Endothelial cell of umbilical vein (primary cell): ENCODE results near the gene RCVRN. TPM values are rescaled to one million over a fixed set of nuclear protein-coding genes. Genes with fewer than 3 reads are reported as not detected.

Experiments
- BruUV-seq: library from RNA; stranded (reverse); fragments of 400-500 nt; replicated peaks from 2 replicates; lab custom pipeline; 2021; lab: Mats Ljungman, UMichigan
- CTCF ChIA-PET: fragments of 300-600, 350-600 bp; sonication (Branson Sonifier 250); formaldehyde crosslinking; loops from one replicate; lab custom pipeline; 2021; ENCODE audit warnings: antibody characterized with exemption, inconsistent platforms; lab: Charles Lee
- POLR2A ChIA-PET: fragments of 300-600, 350-600 bp; sonication (Branson Sonifier 250); formaldehyde crosslinking; loops from one replicate; lab custom pipeline; 2021; ENCODE audit warnings: antibody characterized with exemption, inconsistent platforms; lab: Charles Lee
- DNase-seq: peaks from one replicate; pipeline ENCODE4 v3.0.0-alpha.2; 2011; ENCODE audit warnings: low read depth, low spot score
- FAIRE-seq: peaks from 2 replicates; lab custom pipeline; 2011; peaks lifted over from hg19 to GRCh38; lab: Jason Lieb, UNC
- H2AFZ ChIP-seq: 2 replicates; pipeline ENCODE4 v1.6.0; 2012; ENCODE audit warnings: low read depth, low read length, control low read depth, inconsistent platforms
- H3K27ac ChIP-seq: 2 replicates; pipeline ENCODE4 v1.5.1; 2011; ENCODE audit warnings: low read depth, mild to moderate bottlenecking, control low read depth, low read length, moderate library complexity; ENCODE audit not compliant: insufficient read depth
- H3K27me3 ChIP-seq, 2 experiments: 2 replicates each; pipeline versions ENCODE4 v1.6.0 to v1.6.1; 2011; ENCODE audit warnings: low read length in 2 of 2, mixed read lengths in 1 of 2; ENCODE audit not compliant: control insufficient read depth in 2 of 2, insufficient read depth in 2 of 2
- H3K36me3 ChIP-seq, 2 experiments: 2 replicates in 1 of 2; 3 replicates in 1 of 2; pipeline ENCODE4 v1.5.1; 2011; ENCODE audit warnings: low read length in 2 of 2, mild to moderate bottlenecking in 1 of 2, moderate library complexity in 1 of 2; ENCODE audit not compliant: control insufficient read depth in 2 of 2, insufficient read depth in 2 of 2; ENCODE audit errors: extremely low read depth in 1 of 2
- H3K4me1 ChIP-seq: 3 replicates; pipeline ENCODE4 v1.5.1; 2011; ENCODE audit warnings: mild to moderate bottlenecking, low read length; ENCODE audit not compliant: control insufficient read depth, insufficient read depth; ENCODE audit errors: extremely low read depth
- H3K4me2 ChIP-seq: 2 replicates; pipeline ENCODE4 v1.6.1; 2011; ENCODE audit warnings: low read length, control low read depth, mixed read lengths; ENCODE audit not compliant: insufficient read depth
- H3K4me3 ChIP-seq, 3 experiments: fragments of 200-600 bp in 1 of 3; sonication (generic), shearing (Covaris generic) in 1 of 3; replicated peaks in 1 of 3; 2 replicates each; pipeline ENCODE4 v1.5.1; 2011 to 2016; ENCODE audit warnings: control low read depth in 3 of 3, low read length in 3 of 3, mild to moderate bottlenecking in 2 of 3, inconsistent platforms in 1 of 3, low read depth in 1 of 3, moderate library complexity in 1 of 3; ENCODE audit not compliant: insufficient read depth in 1 of 3
- H3K79me2 ChIP-seq: 2 replicates; pipeline ENCODE4 v1.6.0; 2012; ENCODE audit warnings: low read length, inconsistent platforms; ENCODE audit not compliant: control insufficient read depth, insufficient read depth
- H3K9ac ChIP-seq: replicated peaks from 2 replicates; pipeline ENCODE3; 2011; ENCODE audit warnings: low read length, control low read depth; ENCODE audit not compliant: insufficient read depth; ENCODE audit errors: extremely low read depth
- H3K9me1 ChIP-seq: replicated peaks from 3 replicates; pipeline ENCODE4 v1.6.0; 2011; ENCODE audit warnings: mild to moderate bottlenecking, low read length; ENCODE audit not compliant: control insufficient read depth, insufficient read depth; ENCODE audit errors: extremely low read depth
- H3K9me3 ChIP-seq: replicated peaks from 2 replicates; pipeline ENCODE4 v1.5.1; 2012; ENCODE audit warnings: low read length, inconsistent platforms; ENCODE audit not compliant: control insufficient read depth, insufficient read depth
- H4K20me1 ChIP-seq: replicated peaks from 2 replicates; pipeline ENCODE3; 2011; ENCODE audit warnings: mild to moderate bottlenecking, low read length; ENCODE audit not compliant: control insufficient read depth, insufficient read depth; ENCODE audit errors: extremely low read depth
- CTCF ChIP-seq, 2 donors: IDR thresholded peaks; 1 replicate in 1 of 2; 2 replicates in 1 of 2; pipeline ENCODE4 v1.5.1; 2011; ENCODE audit warnings: low read length in 2 of 2, mild to moderate bottlenecking in 2 of 2, moderate library complexity in 2 of 2, control low read depth in 1 of 2, inconsistent platforms in 1 of 2, low read depth in 1 of 2; ENCODE audit not compliant: insufficient read depth in 1 of 2; ENCODE audit errors: extremely low read depth in 1 of 2
- EZH2 ChIP-seq: IDR thresholded peaks from 2 replicates; pipeline ENCODE4 v1.6.1; 2012; ENCODE audit warnings: borderline replicate concordance, low read depth, mild to moderate bottlenecking, moderate library complexity, low read length, inconsistent platforms; ENCODE audit not compliant: severe bottlenecking
- FOS ChIP-seq: IDR thresholded peaks from 2 replicates; pipeline ENCODE4 v1.6.1; 2011; ENCODE audit warnings: mild to moderate bottlenecking, low read length, moderate library complexity, borderline replicate concordance; ENCODE audit not compliant: insufficient read depth
- GATA2 ChIP-seq: IDR thresholded peaks from 2 replicates; pipeline ENCODE4 v1.7.0; 2011; ENCODE audit warnings: low read depth, mild to moderate bottlenecking, moderate library complexity, mixed read lengths, low read length; ENCODE audit not compliant: insufficient read length, insufficient read depth
- JUN ChIP-seq: IDR thresholded peaks from 2 replicates; pipeline ENCODE4 v1.6.1; 2011; ENCODE audit warnings: borderline replicate concordance, low read depth; ENCODE audit not compliant: insufficient read length, insufficient read depth
- MYC ChIP-seq: IDR thresholded peaks from one replicate; pipeline ENCODE4 v1.6.1; 2011; ENCODE audit warnings: mild to moderate bottlenecking, low read depth, low read length
- POLR2A ChIP-seq: IDR thresholded peaks from 2 replicates; pipeline ENCODE4 v1.6.1; 2012; ENCODE audit warnings: low read depth, mild to moderate bottlenecking, control low read depth, low read length
- POLR2AphosphoS5 ChIP-seq: IDR thresholded peaks from 2 replicates; pipeline ENCODE4 v1.6.1; 2012; ENCODE audit warnings: low read depth, mild to moderate bottlenecking, control low read depth, low read length, moderate library complexity; ENCODE audit not compliant: insufficient read depth
- dilution Hi-C: fragments of 300-500 bp; cut with MboI; formaldehyde crosslinking; loops from one replicate; pipeline ENCODE4 v1.15.0; 2019; ENCODE audit warnings: low sequenced_read_pairs; ENCODE audit not compliant: extremely low pct_ligation_motif_present
- intact Hi-C: fragments of 100-400 bp; cut with micrococcal nuclease; formaldehyde crosslinking; loops from one replicate; pipeline ENCODE4 v1.10.0; 2022
- polyA plus RNA-seq, 4 experiments: library from polyadenylated mRNA; depleted of rRNA in 3 of 4; stranded (reverse) in 3 of 4; unstranded in 1 of 4; fragments of >200 nt; gene quantifications; 2 replicates each; pipeline versions ENCODE4 v1.2.1 to v1.2.3, GENCODE V29; 2011 to 2012; ENCODE audit warnings: missing spikeins in 1 of 4
- total RNA-seq: library from RNA; stranded (reverse); gene quantifications from 2 replicates; pipeline ENCODE4 v1.2.3, GENCODE V29; 2021
- TF ChIP-seq, protein P1 (sequence below): IDR thresholded peaks from 2 replicates; pipeline ENCODE4 v1.6.1; 2011; ENCODE audit not compliant: insufficient read depth, insufficient read length

Gene RCVRN
- total and polyA plus RNA-seq, 2 donors (not counting 3 experiments of a cell fraction or from before 2014, with no cell fraction given), result not detected

- Histone ChIP-seq H3K9me3 (peaks cover 2% of the 10 kb centered on the region), H3K4me2 (no peak overlapping the region), H3K36me3 (no peaks in the 10 kb centered on the region), H3K79me2 (no peaks in the 10 kb centered on the region), H2AFZ (no peak overlapping the region), H3K27ac (no peak overlapping the region), H3K4me3 (no peak overlapping the region), H3K4me1 (no peaks in the 10 kb centered on the region), H3K9me1 (no peaks in the 10 kb centered on the region), H3K27me3 (no peaks in the 10 kb centered on the region), H3K9ac (no peak overlapping the region), H4K20me1 (no peaks in the 10 kb centered on the region)
- TF ChIP-seq MYC (no peak), JUN (no peak), CTCF (IDR thresholded peaks at IDR 0.05; ENCODE audit: extremely low read depth in 1 of 2, insufficient read depth in 1 of 2, low read depth in 1 of 2, low read length in 2 of 2) (no peak), FOS (no peak), POLR2A (no peak), GATA2 (no peak), POLR2AphosphoS5 (no peak), EZH2 (no peak)
- TF ChIP-seq, protein P1, sequence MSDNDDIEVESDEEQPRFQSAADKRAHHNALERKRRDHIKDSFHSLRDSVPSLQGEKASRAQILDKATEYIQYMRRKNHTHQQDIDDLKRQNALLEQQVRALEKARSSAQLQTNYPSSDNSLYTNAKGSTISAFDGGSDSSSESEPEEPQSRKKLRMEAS, result no peak
- no TSS peak for BruUV-seq
- ChIA-PET POLR2A (no interaction called here), CTCF (no interaction called here)
- dilution Hi-C loops (no loop called here), intact Hi-C loops (no loop called here)
- no peak for DNase-seq
- no peak for FAIRE-seq
These were observed 13.8 kb upstream of the RCVRN start for GRCh38 chr17:9918804-9919352.
